Immature natural killer cell (primary cell): Measurements from ENCODE around the gene GUK1. TPM values are rescaled to one million over a fixed set of nuclear protein-coding genes. Genes with fewer than 3 reads are reported as not detected.

Experiments
- DNase-seq, 3 donors: peaks; one replicate each; pipeline ENCODE4 v3.0.0; 2022; ENCODE audit warnings: mixed read lengths in 1 of 3
- H3K27ac Mint-ChIP-seq, 6 donors: one replicate each; pipeline ENCODE4 v1.8.0; 2020; ENCODE audit warnings: mixed read lengths in 6 of 6, mild to moderate bottlenecking in 5 of 6, inconsistent platforms in 4 of 6, moderate library complexity in 3 of 6
- H3K27me3 Mint-ChIP-seq, 3 donors: one replicate each; pipeline ENCODE4 v1.8.0; 2020 to 2021; ENCODE audit warnings: low read depth in 3 of 3, mild to moderate bottlenecking in 3 of 3, mixed read lengths in 3 of 3, moderate library complexity in 3 of 3, inconsistent platforms in 1 of 3
- H3K36me3 Mint-ChIP-seq, 3 donors: one replicate each; pipeline ENCODE4 v1.8.0; 2020; ENCODE audit warnings: mixed read lengths in 3 of 3, inconsistent platforms in 2 of 3, mild to moderate bottlenecking in 2 of 3
- H3K4me1 Mint-ChIP-seq, 2 donors: one replicate each; pipeline ENCODE4 v1.8.0; 2020; ENCODE audit warnings: inconsistent platforms in 2 of 2, mild to moderate bottlenecking in 2 of 2, mixed read lengths in 2 of 2, moderate library complexity in 1 of 2
- H3K4me3 Mint-ChIP-seq, 5 donors: one replicate each; pipeline ENCODE4 v1.8.0; 2020; ENCODE audit warnings: mild to moderate bottlenecking in 5 of 5, mixed read lengths in 5 of 5, inconsistent platforms in 3 of 5, moderate library complexity in 3 of 5
- H3K9me3 Mint-ChIP-seq, 6 donors: one replicate each; pipeline ENCODE4 v1.8.0; 2020; ENCODE audit warnings: mild to moderate bottlenecking in 6 of 6, mixed read lengths in 6 of 6, inconsistent platforms in 4 of 6, moderate library complexity in 3 of 6
- polyA plus RNA-seq, 3 donors: library from polyadenylated mRNA; unstranded; fragments of 300-500 nt; fragmentation: Illumina TruSeq; gene quantifications; one replicate each; pipeline ENCODE4 v1.2.3, GENCODE V29; 2021

GUK1 gene
- polyA plus RNA-seq, 3 donors from 2014 or later = 516 to 803 (median 763) TPM

DNA sequence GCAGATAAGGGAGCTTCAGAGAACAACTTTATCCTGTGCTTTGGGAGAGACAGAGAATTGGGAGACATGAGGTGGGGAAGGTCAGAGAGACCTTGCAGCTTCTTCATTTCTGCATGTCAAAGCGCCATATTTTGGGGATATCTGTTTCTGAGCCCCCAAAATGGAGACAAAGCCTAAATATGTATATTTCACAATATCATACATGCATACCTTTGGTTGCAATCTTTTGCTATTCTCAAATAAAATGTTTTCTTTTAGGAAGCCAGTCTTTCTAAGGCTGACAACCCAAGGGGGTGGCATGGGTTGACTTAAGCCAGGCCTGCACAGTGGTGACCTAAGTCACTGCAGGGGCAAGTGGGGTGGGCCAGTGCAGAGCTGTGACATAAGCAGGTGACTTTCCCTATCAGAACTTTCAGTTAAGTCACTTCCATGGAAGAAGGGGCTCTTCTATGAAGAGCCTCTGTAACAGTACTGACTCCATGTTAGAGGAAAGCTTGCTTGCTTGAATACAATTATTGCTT is 17.1 kb upstream of the GUK1 start:
- no peak for DNase-seq

DNA sequence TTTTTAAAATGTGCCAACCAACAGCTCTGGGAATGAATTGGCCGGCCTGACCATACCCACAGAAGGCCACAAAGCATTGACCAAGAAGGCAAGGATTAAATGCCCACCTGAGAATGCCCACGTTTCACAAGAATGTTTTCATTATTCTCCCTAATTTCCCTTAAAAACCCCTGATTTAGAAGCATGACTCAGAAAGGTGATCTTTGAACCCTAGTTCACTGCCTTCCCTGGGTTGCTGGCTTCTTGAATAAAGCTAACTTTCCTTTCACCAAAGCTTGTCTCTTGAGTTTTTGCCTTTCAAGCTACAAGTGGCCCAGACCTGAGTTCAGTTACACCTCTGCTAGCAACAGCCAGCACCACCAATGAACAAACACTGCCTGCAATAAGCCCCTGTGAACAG is 16.6 kb upstream of the GUK1 start:
- Mint-ChIP-seq H3K4me1 (no peaks in the 10 kb centered on the region), H3K4me3 (no peak overlapping the region), H3K9me3 (no peaks in the 10 kb centered on the region), H3K27ac (no peak overlapping the region), H3K36me3 (no peaks in the 10 kb centered on the region), H3K27me3 (peaks cover 0 to 5% (median 2%) of the 10 kb centered on the region in 3 donors)
- no peak for DNase-seq

More for the DNA sequence above, 17.1 kb upstream of the GUK1 start:
- H3K27ac Mint-ChIP-seq = no peak overlapping the region
- H3K9me3 Mint-ChIP-seq = no peaks in the 10 kb centered on the region
- no peaks in the 10 kb centered on the region for H3K36me3 Mint-ChIP-seq
- H3K4me1 Mint-ChIP-seq = no peaks in the 10 kb centered on the region
- peaks cover 2 to 5% (median 2%) of the 10 kb centered on the region in 3 donors for H3K27me3 Mint-ChIP-seq
- H3K4me3 Mint-ChIP-seq = no peak overlapping the region

DNA sequence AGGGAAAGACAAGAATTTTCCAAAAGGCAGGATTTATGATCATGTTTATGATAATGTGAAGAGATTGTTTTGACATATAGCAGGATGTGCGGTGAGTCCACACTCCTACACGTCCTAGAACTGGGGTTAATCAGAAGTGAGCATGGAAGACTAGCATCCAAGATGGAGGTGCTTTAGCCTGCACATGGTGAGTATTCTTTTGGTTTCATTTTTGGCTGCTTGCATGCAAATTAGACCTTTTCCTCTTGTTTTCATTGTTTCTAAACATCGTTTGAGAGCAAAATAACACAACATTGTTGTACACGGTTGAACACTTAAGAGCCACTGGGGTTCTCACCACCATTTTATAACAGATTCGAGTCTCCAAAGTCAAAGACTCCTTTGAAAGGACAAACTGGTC is 14.9 kb upstream of the GUK1 start:
- H3K4me1 Mint-ChIP-seq = no peaks in the 10 kb centered on the region
- H3K4me3 Mint-ChIP-seq = no peak overlapping the region
- H3K9me3 Mint-ChIP-seq = no peaks in the 10 kb centered on the region
- no peak for DNase-seq
- peaks cover 0 to 5% (median 0%) of the 10 kb centered on the region in 3 donors for H3K27me3 Mint-ChIP-seq
- no peaks in the 10 kb centered on the region for H3K36me3 Mint-ChIP-seq
- H3K27ac Mint-ChIP-seq = no peak overlapping the region

DNA sequence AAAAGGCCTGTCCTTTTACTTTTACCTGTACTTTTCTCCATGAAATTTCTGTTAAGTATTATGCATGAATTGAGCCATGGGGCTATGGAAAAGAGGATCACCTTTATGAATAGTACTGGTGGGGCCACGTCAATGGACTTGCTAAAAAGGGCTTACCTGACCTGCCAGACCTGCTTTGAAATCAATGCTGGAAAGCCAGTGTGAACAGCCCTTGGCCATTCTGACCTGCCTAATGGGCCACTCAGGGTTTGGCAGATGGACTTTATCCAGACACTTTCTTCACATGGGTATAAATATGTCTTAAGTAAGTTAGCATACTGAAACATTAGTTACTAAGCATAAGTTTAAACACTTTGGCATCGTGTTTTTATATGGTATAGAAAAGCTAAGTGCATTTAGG is 8.3 kb upstream of the GUK1 start:
- Mint-ChIP-seq H3K9me3 (no peaks in the 10 kb centered on the region), H3K27me3 (peaks cover 0 to 5% (median 0%) of the 10 kb centered on the region in 3 donors), H3K4me1 (peaks cover 7 to 9% of the 10 kb centered on the region in 2 donors), H3K4me3 (no peak overlapping the region), H3K36me3 (no peaks in the 10 kb centered on the region), H3K27ac (no peak overlapping the region)
- DNase-seq = no peak

DNA sequence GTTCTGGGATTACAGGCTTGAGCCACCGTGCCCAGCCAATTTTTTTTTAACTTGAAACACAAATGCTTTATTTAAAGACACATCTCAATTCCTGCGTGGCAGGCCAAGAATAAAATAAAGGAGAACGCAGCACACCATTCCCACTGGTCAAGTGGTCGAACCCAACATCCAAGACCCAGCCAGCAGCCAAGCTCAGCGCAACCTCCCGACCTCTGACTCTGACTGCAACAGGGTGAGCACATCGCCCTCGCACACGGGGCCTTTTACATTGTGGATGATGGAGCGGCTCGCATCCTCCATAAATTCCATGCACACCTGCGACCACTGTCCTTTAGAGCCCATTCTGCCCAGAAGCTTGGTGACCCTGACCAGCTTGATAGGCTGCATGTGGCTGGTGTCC is 5.5 kb upstream of the GUK1 start:
- no peak for DNase-seq
- H3K9me3 Mint-ChIP-seq = no peaks in the 10 kb centered on the region
- H3K27ac Mint-ChIP-seq = no peak overlapping the region
- no peak overlapping the region for H3K4me3 Mint-ChIP-seq
- peaks cover under 1 to 3% (median 1%) of the 10 kb centered on the region in 3 donors for H3K27me3 Mint-ChIP-seq
- H3K4me1 Mint-ChIP-seq = peaks cover 15 to 18% of the 10 kb centered on the region in 2 donors
- H3K36me3 Mint-ChIP-seq = no peaks in the 10 kb centered on the region

DNA sequence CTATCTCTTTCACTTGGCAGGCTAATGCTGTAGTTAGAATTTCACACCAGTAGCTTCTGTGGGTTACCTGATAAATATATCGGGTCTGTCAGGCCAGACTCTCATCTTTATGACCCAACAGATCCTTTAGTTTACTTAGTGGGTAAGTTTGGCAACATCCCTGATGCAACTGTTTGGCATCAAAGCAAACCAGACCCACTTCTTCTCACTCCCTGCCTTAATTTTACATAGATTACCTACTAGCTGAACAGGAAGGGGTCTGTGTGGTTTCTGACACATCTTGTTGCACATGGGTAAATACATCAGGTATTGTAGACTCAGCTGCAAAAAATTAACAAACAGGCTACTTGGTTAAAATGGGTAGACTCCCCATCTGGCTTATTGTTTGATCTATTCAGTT is 3.2 kb upstream of the GUK1 start:
- H3K9me3 Mint-ChIP-seq = no peaks in the 10 kb centered on the region
- peaks cover 8 to 10% (median 10%) of the 10 kb centered on the region in 3 donors for H3K27me3 Mint-ChIP-seq
- peak overlapping the region; percentile 21 to 83 (median 73) for H3K27ac Mint-ChIP-seq
- peak; percentile 41 to 51 (median 45) for DNase-seq
- no peaks in the 10 kb centered on the region for H3K36me3 Mint-ChIP-seq
- peak overlapping the region in 2 of 5 donors; percentile 0 to 10 for H3K4me3 Mint-ChIP-seq
- H3K4me1 Mint-ChIP-seq = peaks cover 25% of the 10 kb centered on the region in 2 donors

DNA sequence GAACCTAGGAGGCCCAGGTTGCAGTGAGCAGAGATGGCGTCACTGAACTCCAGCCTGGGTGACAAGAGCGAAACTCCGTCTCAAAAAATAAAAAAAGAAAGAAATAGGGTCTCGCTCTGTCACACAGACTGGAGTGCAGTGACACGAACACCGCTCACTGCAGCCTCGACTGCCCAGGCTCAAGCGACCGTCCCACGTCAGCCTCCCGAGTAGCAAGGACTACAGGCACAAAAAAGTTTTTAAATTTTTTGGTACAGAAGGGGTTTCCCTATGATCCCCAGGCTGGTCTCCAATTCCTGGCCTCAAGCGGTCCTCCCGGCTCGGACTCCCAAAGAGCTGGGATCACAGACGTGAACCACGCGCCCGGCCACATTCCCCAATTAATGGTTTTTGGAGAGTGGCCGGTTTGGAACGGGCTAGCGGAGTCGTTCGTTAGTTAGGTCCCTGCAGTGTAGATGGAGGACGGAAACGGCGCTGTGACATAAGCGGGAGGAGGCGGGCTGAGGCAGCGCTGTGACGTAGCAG is 611 bp upstream of the GUK1 start:
- peaks cover 46 to 48% of the 10 kb centered on the region in 2 donors for H3K4me1 Mint-ChIP-seq
- peak overlapping the region; percentile 96 to 100 (median 99) for H3K27ac Mint-ChIP-seq
- no peaks in the 10 kb centered on the region for H3K9me3 Mint-ChIP-seq
- H3K36me3 Mint-ChIP-seq = no peaks in the 10 kb centered on the region
- no peak for DNase-seq
- H3K27me3 Mint-ChIP-seq = peaks cover 8 to 16% (median 10%) of the 10 kb centered on the region in 3 donors
- peak overlapping the region; percentile 93 to 99 (median 98) for H3K4me3 Mint-ChIP-seq

DNA sequence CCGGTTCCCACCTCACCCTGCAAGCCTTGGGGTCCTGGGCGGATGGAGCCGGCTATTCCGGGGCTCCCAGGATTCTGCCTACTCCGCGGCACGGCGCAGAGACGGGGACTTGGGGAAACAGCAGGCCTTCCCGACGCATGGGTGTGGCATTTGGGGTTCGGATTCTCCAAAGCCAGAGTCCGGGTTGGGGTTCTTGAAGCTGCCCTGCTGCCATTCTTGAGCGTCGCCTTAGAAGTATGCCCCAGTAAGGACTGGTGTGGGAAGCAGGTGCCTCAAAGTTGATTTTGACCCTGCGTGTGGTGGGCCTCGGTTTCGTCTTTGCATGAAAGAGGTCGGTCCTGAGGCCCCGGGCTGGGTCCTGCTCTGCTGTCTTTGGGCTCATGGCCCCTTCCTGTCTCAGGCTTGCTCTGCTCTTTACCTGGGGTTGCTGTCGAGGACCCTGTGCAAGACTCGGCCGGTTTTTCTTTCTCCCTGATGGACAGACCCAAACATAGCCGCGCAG is 696 bp downstream of the GUK1 start:
- Mint-ChIP-seq H3K4me1 (peaks cover 46 to 51% of the 10 kb centered on the region in 2 donors), H3K4me3 (peak overlapping the region; percentile 93 to 99 (median 98)), H3K27me3 (peaks cover 8 to 16% (median 10%) of the 10 kb centered on the region in 3 donors), H3K9me3 (no peaks in the 10 kb centered on the region), H3K36me3 (no peaks in the 10 kb centered on the region), H3K27ac (peak overlapping the region; percentile 96 to 100 (median 99))
- DNase-seq = peak in 2 of 3 donors; percentile 22 to 31

DNA sequence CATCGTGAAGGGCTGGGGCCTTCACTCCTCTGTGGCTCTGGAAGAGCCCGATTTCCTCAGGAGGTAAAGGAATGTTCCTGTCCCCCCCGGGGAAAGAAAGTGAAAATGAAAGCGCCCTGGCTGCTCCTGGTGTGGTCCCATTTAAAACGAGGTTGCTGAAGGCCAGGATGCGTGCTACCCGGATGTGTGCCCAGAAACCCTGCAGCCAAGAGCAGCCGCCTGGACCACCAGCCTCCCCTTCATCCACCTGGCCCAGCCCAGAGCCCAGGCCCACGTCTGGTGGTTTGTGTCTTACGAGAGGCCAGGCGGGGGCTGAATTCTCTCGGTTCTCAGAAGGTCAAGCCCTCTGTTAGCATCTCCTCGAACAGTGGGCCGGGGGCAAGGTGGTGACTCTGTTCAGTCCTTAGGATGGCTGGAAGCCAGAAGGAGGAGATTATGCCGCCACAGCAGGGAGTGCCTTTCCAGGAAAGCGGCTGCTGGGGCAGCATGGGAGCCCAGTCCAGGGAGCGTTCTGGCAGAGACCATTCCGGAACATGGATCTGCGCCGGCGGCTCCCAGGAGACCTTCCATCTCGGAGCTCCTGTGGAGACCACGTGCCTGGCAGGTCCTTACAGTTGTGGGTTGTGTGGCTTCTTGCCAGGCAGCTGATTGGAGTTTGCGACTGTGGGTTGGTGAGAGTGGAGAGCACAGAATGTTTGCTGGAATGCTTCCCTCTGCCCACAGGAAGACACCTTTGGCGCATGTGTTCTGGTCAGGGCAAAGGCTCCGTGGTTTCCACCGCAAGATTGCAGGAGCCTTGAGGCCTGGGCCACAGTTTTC is 1.4 kb downstream of the GUK1 start:
- H3K27me3 Mint-ChIP-seq = peaks cover 8 to 20% (median 10%) of the 10 kb centered on the region in 3 donors
- no peaks in the 10 kb centered on the region for H3K36me3 Mint-ChIP-seq
- DNase-seq = peak; percentile 42 to 56 (median 49)
- H3K4me3 Mint-ChIP-seq = peak overlapping the region; percentile 93 to 99 (median 98)
- H3K27ac Mint-ChIP-seq = peak overlapping the region; percentile 96 to 100 (median 99)
- H3K4me1 Mint-ChIP-seq = peaks cover 45 to 51% of the 10 kb centered on the region in 2 donors
- no peaks in the 10 kb centered on the region for H3K9me3 Mint-ChIP-seq

DNA sequence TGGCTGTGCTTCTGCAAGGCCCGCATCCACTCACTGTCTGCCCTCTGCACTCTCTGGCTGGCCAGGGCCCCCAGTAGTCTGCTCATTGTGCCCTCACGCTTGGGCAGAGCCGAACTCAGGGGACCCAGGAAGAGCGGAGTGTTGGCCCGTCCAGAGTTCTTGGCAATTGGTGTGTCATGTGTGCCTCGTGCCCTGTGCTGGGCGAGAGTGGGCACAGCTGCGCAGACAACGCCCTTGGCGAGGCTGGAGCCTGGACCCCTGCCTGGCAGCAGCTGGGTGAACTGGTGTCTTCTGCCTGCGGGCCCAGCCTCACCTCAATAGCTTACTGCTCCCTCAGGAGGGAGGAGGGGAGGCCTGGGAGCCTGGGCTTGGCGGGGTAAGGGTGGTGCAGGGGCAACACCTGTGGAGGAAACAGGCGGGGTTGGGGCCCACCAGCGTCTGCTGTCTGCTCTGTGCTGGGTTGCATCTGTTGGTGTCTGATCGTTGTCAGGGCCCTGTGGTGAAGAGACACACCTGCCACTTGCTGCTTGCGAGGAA is 2.1 kb downstream of the GUK1 start:
- Mint-ChIP-seq H3K27me3 (peaks cover 8 to 20% (median 10%) of the 10 kb centered on the region in 3 donors), H3K27ac (peak overlapping the region; percentile 96 to 100 (median 99)), H3K4me1 (peaks cover 38 to 44% of the 10 kb centered on the region in 2 donors), H3K36me3 (no peaks in the 10 kb centered on the region), H3K4me3 (peak overlapping the region; percentile 93 to 99 (median 98)), H3K9me3 (no peaks in the 10 kb centered on the region)
- no peak for DNase-seq

DNA sequence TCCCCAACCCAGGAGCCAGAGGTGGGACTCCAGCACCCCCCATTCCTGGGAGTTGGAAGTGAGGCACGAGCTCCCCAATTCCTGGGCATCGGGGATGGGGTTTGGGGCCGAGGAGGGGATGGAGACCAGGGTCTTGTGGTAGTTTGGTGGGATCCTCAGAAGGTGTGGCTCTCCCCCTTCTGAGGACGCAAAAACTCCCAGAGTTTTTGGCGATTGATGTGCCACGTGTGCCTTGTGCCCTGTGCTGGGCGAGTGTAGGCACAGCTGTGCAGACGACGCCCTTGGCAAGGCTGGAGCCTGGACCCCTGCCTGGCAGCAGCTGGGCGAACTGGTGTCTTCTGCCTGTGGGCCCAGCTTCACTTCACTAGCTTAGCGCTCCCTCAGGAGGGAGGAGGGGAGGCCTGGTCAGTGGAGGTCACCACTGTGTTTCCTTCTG is 2.6 kb downstream of the GUK1 start:
- Mint-ChIP-seq H3K36me3 (no peaks in the 10 kb centered on the region), H3K9me3 (no peaks in the 10 kb centered on the region), H3K27ac (peak overlapping the region; percentile 45 to 100 (median 99)), H3K4me1 (peaks cover 35 to 42% of the 10 kb centered on the region in 2 donors), H3K27me3 (peaks cover 8 to 20% (median 10%) of the 10 kb centered on the region in 3 donors), H3K4me3 (peak overlapping the region; percentile 41 to 99 (median 59))
- no peak for DNase-seq

DNA sequence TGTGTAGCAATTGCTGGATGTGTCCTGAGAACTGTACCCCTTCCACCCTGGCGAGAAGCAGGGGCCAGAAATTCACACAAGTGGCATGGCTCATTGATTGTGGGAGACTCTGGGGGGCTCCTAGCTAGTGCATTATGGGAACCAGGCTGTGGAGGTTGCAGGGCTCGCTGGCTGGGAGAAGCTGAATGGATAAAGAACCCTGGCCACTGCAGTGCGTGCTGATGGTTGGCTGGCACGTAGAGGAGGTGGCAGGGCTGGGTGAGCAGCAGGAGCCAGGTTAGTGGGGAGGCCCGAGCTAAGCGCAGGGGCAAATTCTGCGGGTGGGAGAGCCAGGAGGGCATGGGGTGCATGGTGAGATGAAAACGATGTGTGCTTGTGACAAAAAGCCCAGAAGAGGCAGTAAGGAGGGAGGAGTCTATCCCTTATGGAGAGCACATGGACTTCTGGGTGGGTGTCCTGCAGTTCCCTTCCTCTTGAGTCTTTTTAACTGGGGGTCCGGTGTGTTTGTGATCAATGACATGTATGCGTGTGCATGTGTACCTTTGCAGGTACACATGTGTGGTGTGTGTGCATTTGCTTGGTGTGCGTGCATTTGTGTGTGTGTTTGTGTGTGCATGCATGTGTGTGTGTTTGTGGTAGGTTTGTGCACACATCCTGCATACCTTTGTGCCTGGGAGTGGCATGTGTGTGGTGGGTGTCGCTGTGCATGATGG is 3.6 kb downstream of the GUK1 start:
- H3K27ac Mint-ChIP-seq = peak overlapping the region; percentile 65 to 100 (median 90)
- H3K27me3 Mint-ChIP-seq = peaks cover 10 to 20% (median 10%) of the 10 kb centered on the region in 3 donors
- peak overlapping the region; percentile 41 to 99 (median 60) for H3K4me3 Mint-ChIP-seq
- no peak for DNase-seq
- H3K4me1 Mint-ChIP-seq = peaks cover 35 to 42% of the 10 kb centered on the region in 2 donors
- H3K36me3 Mint-ChIP-seq = no peaks in the 10 kb centered on the region
- H3K9me3 Mint-ChIP-seq = no peaks in the 10 kb centered on the region
